HepG2 (cell line): ENCODE data around the gene DPP7. TPM values are rescaled to one million over a fixed set of nuclear protein-coding genes. Genes with fewer than 3 reads are reported as not detected.

Experiments
- EHMT2 ChIP-seq: fragments of 200-600 bp; sonication (generic); IDR thresholded peaks from 2 replicates; pipeline ENCODE4 v1.7.0; 2017; ENCODE audit warnings: antibody characterized with exemption, low read depth, low read length, borderline replicate concordance
- JUND ChIP-seq: sonication (generic); formaldehyde crosslinking; IDR thresholded peaks from 2 replicates; pipeline ENCODE4 v1.8.0; 2022; ENCODE audit warnings: mild to moderate bottlenecking, missing genetic modification reagents
- SYNCRIP ChIP-seq: fragments of 200-400 bp; formaldehyde crosslinking; IDR thresholded peaks from 2 replicates; pipeline ENCODE4 v1.6.1; 2018; ENCODE audit warnings: mild to moderate bottlenecking, low read depth, low read length; ENCODE audit not compliant: insufficient read depth
- YEATS2 ChIP-seq: sonication (generic); formaldehyde crosslinking; IDR thresholded peaks from 2 replicates; pipeline ENCODE4 v1.4.0; 2020; ENCODE audit warnings: missing genetic modification reagents, borderline replicate concordance
- ZFP41 ChIP-seq: sonication (generic); formaldehyde crosslinking; IDR thresholded peaks from 2 replicates; pipeline ENCODE4 v1.4.0; 2020; ENCODE audit warnings: mild to moderate bottlenecking, missing genetic modification reagents, borderline replicate concordance
- ZIK1 ChIP-seq: sonication (generic); formaldehyde crosslinking; IDR thresholded peaks from 2 replicates; pipeline ENCODE4 v1.5.0; 2020; ENCODE audit warnings: mild to moderate bottlenecking, low read depth, missing genetic modification reagents, borderline replicate concordance
- ZNF17 ChIP-seq: sonication (generic); formaldehyde crosslinking; IDR thresholded peaks from 2 replicates; pipeline ENCODE4 v1.5.0; 2020; ENCODE audit warnings: mild to moderate bottlenecking, missing genetic modification reagents
- ZNF20 ChIP-seq: sonication (generic); formaldehyde crosslinking; IDR thresholded peaks from 2 replicates; pipeline ENCODE4 v1.4.0; 2020; ENCODE audit warnings: mild to moderate bottlenecking, moderate library complexity, missing genetic modification reagents
- ZNF777 ChIP-seq: sonication (generic); formaldehyde crosslinking; IDR thresholded peaks from 2 replicates; pipeline ENCODE4 v1.4.0; 2020; ENCODE audit warnings: missing genetic modification reagents
- polyA plus RNA-seq, 8 experiments: library from polyadenylated mRNA; depleted of rRNA in 3 of 8; stranded (reverse) in 7 of 8; unstranded in 1 of 8; fragments of >200 nt; fragmentation: Illumina TruSeq in 4 of 8; extraction: Trizol in 4 of 8; gene quantifications; 2 replicates each; pipeline versions ENCODE4 v1.2.1 to v1.2.3, GENCODE V29; 2011 to 2016; ENCODE audit warnings: low read depth in 4 of 8, missing spikeins in 1 of 8, mixed read lengths in 1 of 8; ENCODE audit not compliant: insufficient read depth in 1 of 8
- total RNA-seq, 5 experiments: library from RNA; depleted of rRNA; stranded (reverse); fragments of >200 nt; fragmentation: Illumina TruSeq; extraction: Trizol; gene quantifications; 2 replicates each; pipeline ENCODE4 v1.2.3, GENCODE V29; 2016; ENCODE audit warnings: low read depth in 1 of 5
- TF ChIP-seq, protein P1 (sequence below): sonication (generic); formaldehyde crosslinking; IDR thresholded peaks from 2 replicates; pipeline ENCODE4 v1.4.0; 2020; ENCODE audit warnings: missing genetic modification reagents, borderline replicate concordance
- TF ChIP-seq, protein P2 (sequence below): sonication (generic); formaldehyde crosslinking; IDR thresholded peaks from 2 replicates; pipeline ENCODE4 v1.4.0; 2020; ENCODE audit warnings: missing genetic modification reagents
- TF ChIP-seq, protein P3 (sequence below): sonication (generic); formaldehyde crosslinking; IDR thresholded peaks from 2 replicates; pipeline ENCODE4 v1.5.0; 2020; ENCODE audit warnings: missing genetic modification reagents
- TF ChIP-seq, protein P4 (sequence below): sonication (generic); formaldehyde crosslinking; IDR thresholded peaks from 2 replicates; pipeline ENCODE4 v1.5.0; 2020; ENCODE audit warnings: missing genetic modification reagents
- TF ChIP-seq, protein P5 (sequence below): sonication (generic); formaldehyde crosslinking; IDR thresholded peaks from 2 replicates; pipeline ENCODE4 v1.8.0; 2022; ENCODE audit warnings: low read depth, missing genetic modification reagents

DPP7 gene
- total and polyA plus RNA-seq, 2 of the 13 experiments (the other 11 are each of a cell fraction or from before 2014, with no cell fraction given) = 1.2 to 4.5 TPM

DNA sequence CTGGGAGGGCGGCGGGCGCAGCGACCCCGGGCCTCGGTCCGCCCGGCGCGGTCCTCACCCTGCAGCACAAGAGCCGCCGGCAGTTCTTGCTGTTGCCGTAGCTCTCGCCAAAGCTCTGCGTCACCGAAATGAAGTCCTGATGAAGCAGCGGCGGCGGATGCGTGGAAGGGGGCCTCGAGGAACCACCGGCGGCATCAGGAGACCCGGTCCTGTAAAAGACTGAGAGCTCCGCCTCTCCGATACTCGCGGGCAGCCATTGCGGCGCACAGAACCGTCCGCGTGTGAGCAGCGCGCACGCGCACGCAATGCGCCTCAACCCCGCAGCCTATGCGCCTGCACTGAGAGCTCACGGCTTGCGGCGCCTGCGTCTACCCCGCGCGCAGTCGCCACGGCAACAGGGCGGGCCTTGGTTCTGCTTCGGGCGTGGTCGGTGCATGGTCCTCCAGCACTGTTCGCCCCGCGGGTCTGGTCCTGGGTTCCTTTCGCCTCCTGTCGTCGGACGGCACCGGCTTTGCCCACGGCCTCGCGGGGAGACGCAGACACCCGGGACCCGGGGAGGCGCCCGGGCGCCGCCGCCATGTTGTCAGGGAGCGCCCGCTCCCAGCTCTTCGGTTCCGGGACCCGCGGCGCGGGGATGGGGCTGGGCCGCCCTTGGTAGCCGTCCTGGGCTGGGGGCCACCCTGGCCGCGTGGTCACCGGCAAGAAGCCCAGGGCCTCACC lies 15.1 kb upstream of the DPP7 start (continued):
- 0 out of 2 replicates have a peak, but pooled peaks have one; percentile 45 for TF ChIP-seq ZNF20 (CRISPR knock-in tag)
- TF ChIP-seq EHMT2 = no peak
- TF ChIP-seq, protein P1, sequence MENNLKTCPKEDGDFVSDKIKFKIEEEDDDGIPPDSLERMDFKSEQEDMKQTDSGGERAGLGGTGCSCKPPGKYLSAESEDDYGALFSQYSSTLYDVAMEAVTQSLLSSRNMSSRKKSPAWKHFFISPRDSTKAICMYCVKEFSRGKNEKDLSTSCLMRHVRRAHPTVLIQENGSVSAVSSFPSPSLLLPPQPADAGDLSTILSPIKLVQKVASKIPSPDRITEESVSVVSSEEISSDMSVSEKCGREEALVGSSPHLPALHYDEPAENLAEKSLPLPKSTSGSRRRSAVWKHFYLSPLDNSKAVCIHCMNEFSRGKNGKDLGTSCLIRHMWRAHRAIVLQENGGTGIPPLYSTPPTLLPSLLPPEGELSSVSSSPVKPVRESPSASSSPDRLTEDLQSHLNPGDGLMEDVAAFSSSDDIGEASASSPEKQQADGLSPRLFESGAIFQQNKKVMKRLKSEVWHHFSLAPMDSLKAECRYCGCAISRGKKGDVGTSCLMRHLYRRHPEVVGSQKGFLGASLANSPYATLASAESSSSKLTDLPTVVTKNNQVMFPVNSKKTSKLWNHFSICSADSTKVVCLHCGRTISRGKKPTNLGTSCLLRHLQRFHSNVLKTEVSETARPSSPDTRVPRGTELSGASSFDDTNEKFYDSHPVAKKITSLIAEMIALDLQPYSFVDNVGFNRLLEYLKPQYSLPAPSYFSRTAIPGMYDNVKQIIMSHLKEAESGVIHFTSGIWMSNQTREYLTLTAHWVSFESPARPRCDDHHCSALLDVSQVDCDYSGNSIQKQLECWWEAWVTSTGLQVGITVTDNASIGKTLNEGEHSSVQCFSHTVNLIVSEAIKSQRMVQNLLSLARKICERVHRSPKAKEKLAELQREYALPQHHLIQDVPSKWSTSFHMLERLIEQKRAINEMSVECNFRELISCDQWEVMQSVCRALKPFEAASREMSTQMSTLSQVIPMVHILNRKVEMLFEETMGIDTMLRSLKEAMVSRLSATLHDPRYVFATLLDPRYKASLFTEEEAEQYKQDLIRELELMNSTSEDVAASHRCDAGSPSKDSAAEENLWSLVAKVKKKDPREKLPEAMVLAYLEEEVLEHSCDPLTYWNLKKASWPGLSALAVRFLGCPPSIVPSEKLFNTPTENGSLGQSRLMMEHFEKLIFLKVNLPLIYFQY (CRISPR knock-in tag) = no peak; the same call in 1 of the 2 replicates
- TF ChIP-seq JUND (CRISPR knock-in tag) = no peak
- TF ChIP-seq ZNF777 = peak; percentile 88
- peak; percentile 21; the same call in 1 of the 2 replicates for TF ChIP-seq ZFP41
- TF ChIP-seq, protein P2, sequence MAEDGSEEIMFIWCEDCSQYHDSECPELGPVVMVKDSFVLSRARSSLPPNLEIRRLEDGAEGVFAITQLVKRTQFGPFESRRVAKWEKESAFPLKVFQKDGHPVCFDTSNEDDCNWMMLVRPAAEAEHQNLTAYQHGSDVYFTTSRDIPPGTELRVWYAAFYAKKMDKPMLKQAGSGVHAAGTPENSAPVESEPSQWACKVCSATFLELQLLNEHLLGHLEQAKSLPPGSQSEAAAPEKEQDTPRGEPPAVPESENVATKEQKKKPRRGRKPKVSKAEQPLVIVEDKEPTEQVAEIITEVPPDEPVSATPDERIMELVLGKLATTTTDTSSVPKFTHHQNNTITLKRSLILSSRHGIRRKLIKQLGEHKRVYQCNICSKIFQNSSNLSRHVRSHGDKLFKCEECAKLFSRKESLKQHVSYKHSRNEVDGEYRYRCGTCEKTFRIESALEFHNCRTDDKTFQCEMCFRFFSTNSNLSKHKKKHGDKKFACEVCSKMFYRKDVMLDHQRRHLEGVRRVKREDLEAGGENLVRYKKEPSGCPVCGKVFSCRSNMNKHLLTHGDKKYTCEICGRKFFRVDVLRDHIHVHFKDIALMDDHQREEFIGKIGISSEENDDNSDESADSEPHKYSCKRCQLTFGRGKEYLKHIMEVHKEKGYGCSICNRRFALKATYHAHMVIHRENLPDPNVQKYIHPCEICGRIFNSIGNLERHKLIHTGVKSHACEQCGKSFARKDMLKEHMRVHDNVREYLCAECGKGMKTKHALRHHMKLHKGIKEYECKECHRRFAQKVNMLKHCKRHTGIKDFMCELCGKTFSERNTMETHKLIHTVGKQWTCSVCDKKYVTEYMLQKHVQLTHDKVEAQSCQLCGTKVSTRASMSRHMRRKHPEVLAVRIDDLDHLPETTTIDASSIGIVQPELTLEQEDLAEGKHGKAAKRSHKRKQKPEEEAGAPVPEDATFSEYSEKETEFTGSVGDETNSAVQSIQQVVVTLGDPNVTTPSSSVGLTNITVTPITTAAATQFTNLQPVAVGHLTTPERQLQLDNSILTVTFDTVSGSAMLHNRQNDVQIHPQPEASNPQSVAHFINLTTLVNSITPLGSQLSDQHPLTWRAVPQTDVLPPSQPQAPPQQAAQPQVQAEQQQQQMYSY (CRISPR knock-in tag) = peak; percentile 42; the same call in 1 of the 2 replicates
- TF ChIP-seq SYNCRIP = no peak
- no peak for TF ChIP-seq ZNF17 (CRISPR knock-in tag)
- TF ChIP-seq, protein P3, sequence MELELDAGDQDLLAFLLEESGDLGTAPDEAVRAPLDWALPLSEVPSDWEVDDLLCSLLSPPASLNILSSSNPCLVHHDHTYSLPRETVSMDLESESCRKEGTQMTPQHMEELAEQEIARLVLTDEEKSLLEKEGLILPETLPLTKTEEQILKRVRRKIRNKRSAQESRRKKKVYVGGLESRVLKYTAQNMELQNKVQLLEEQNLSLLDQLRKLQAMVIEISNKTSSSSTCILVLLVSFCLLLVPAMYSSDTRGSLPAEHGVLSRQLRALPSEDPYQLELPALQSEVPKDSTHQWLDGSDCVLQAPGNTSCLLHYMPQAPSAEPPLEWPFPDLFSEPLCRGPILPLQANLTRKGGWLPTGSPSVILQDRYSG (CRISPR knock-in tag) = no peak
- TF ChIP-seq, protein P4, sequence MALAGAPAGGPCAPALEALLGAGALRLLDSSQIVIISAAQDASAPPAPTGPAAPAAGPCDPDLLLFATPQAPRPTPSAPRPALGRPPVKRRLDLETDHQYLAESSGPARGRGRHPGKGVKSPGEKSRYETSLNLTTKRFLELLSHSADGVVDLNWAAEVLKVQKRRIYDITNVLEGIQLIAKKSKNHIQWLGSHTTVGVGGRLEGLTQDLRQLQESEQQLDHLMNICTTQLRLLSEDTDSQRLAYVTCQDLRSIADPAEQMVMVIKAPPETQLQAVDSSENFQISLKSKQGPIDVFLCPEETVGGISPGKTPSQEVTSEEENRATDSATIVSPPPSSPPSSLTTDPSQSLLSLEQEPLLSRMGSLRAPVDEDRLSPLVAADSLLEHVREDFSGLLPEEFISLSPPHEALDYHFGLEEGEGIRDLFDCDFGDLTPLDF (CRISPR knock-in tag) = 0 out of 2 replicates have a peak, but pooled peaks have one; percentile 16
- TF ChIP-seq YEATS2 (CRISPR knock-in tag) = peak; percentile 58; the same call in 1 of the 2 replicates
- TF ChIP-seq, protein P5, sequence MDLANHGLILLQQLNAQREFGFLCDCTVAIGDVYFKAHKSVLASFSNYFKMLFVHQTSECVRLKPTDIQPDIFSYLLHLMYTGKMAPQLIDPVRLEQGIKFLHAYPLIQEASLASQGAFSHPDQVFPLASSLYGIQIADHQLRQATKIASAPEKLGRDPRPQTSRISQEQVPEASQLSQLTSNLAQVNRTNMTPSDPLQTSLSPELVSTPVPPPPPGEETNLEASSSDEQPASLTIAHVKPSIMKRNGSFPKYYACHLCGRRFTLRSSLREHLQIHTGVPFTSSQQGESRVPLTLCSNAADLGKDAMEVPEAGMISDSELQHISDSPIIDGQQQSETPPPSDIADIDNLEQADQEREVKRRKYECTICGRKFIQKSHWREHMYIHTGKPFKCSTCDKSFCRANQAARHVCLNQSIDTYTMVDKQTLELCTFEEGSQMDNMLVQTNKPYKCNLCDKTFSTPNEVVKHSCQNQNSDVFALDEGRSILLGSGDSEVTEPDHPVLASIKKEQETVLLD = peak; percentile 62; the same call in 1 of the 2 replicates
- TF ChIP-seq ZIK1 (CRISPR knock-in tag) = peak; percentile 88
